GM23338 (cell line): ENCODE results near the gene MUC5B. TPM values are rescaled to one million over a fixed set of nuclear protein-coding genes. Genes with fewer than 3 reads are reported as not detected.

Experiments
- ATAC-seq: fragments of 200-7000 bp; cut with Tn5 transposase; 3 replicates; pipeline ENCODE4 v1.9.1; 2020
- DNase-seq: peaks from one replicate; pipeline ENCODE4 v3.0.0-alpha.2; 2015; ENCODE audit warnings: low spot score
- H2AFZ ChIP-seq: fragments of 200-600 bp; sonication (generic); 2 replicates; pipeline ENCODE4 v1.8.0; 2016; ENCODE audit warnings: antibody characterized with exemption, mild to moderate bottlenecking, moderate library complexity
- H3F3A ChIP-seq: fragments of 200-600 bp; sonication (generic); replicated peaks from 2 replicates; pipeline ENCODE4 v1.8.0; 2017; ENCODE audit warnings: antibody characterized with exemption, mixed run types, low read depth
- H3K27ac ChIP-seq: fragments of 200-600 bp; sonication (generic); 2 replicates; pipeline ENCODE4 v1.6.1; 2016; ENCODE audit warnings: low read depth
- H3K27me3 ChIP-seq: fragments of 200-600 bp; sonication (generic); 2 replicates; pipeline ENCODE4 v1.8.0; 2016; ENCODE audit warnings: mild to moderate bottlenecking, mixed run types, moderate library complexity; ENCODE audit not compliant: insufficient read depth
- H3K36me3 ChIP-seq: fragments of 200-600 bp; sonication (generic); 2 replicates; pipeline ENCODE4 v1.8.0; 2016; ENCODE audit warnings: mild to moderate bottlenecking; ENCODE audit not compliant: insufficient read depth
- H3K4me1 ChIP-seq: fragments of 200-600 bp; sonication (generic); 2 replicates; pipeline ENCODE4 v1.8.0; 2016; ENCODE audit warnings: mild to moderate bottlenecking, moderate library complexity; ENCODE audit not compliant: insufficient read depth
- H3K4me2 ChIP-seq: fragments of 200-600 bp; sonication (generic); 2 replicates; pipeline ENCODE4 v1.7.1; 2017; ENCODE audit warnings: mixed run types
- H3K4me3 ChIP-seq: fragments of 200-600 bp; sonication (generic); 2 replicates; pipeline ENCODE4 v1.6.1; 2016; ENCODE audit warnings: mixed run types
- H3K79me2 ChIP-seq: fragments of 200-600 bp; sonication (generic); replicated peaks from 2 replicates; pipeline ENCODE4 v1.8.0; 2017; ENCODE audit warnings: mild to moderate bottlenecking; ENCODE audit not compliant: insufficient read depth
- H3K9me2 ChIP-seq: fragments of 200-600 bp; sonication (generic); 2 replicates; pipeline ENCODE4 v1.8.0; 2017; ENCODE audit not compliant: insufficient read depth
- H4K20me1 ChIP-seq: fragments of 200-600 bp; sonication (generic); replicated peaks from 2 replicates; pipeline ENCODE4 v1.8.0; 2017; ENCODE audit warnings: mild to moderate bottlenecking; ENCODE audit not compliant: insufficient read depth
- H3K27ac Mint-ChIP-seq: 2 replicates; pipeline ENCODE4 v1.8.0; 2020; ENCODE audit warnings: inconsistent platforms, mild to moderate bottlenecking, moderate library complexity, mixed read lengths
- H3K27me3 Mint-ChIP-seq: 3 replicates; pipeline ENCODE4 v1.8.0; 2022; ENCODE audit warnings: low read depth, mild to moderate bottlenecking, moderate library complexity, mixed read lengths, inconsistent platforms; ENCODE audit not compliant: insufficient read depth, poor library complexity
- H3K36me3 Mint-ChIP-seq: 3 replicates; pipeline ENCODE4 v1.8.0; 2021; ENCODE audit warnings: low read depth, mild to moderate bottlenecking, inconsistent platforms, moderate library complexity, mixed read lengths
- H3K4me1 Mint-ChIP-seq: 3 replicates; pipeline ENCODE4 v1.8.0; 2020; ENCODE audit warnings: mild to moderate bottlenecking, inconsistent platforms, mixed read lengths
- H3K4me3 Mint-ChIP-seq: 3 replicates; pipeline ENCODE4 v1.8.0; 2021; ENCODE audit warnings: moderate library complexity, mild to moderate bottlenecking, inconsistent platforms, mixed read lengths
- H3K9me3 Mint-ChIP-seq: 3 replicates; pipeline ENCODE4 v1.8.0; 2020; ENCODE audit warnings: moderate library complexity, mild to moderate bottlenecking, inconsistent platforms, mixed read lengths
- CREB1 ChIP-seq: fragments of 250-450 bp; sonication (Bioruptor Pico); IDR thresholded peaks from 2 replicates; pipeline ENCODE4 v1.5.0; 2020; ENCODE audit warnings: low read depth, mild to moderate bottlenecking, moderate library complexity
- CTCF ChIP-seq, 2 experiments: fragments of 200-600 bp in 1 of 2; sonication (generic) in 1 of 2; conservative IDR thresholded peaks; 2 replicates each; pipeline versions ENCODE4 v1.5.1 to v1.6.1; 2016 to 2017; ENCODE audit warnings: antibody characterized with exemption in 2 of 2, low read depth in 2 of 2, mild to moderate bottlenecking in 2 of 2, moderate library complexity in 1 of 2
- ETS1 ChIP-seq: IDR thresholded peaks from 2 replicates; pipeline ENCODE4 v1.6.1; 2016; ENCODE audit warnings: antibody characterized with exemption
- EZH2 ChIP-seq: fragments of 200-600 bp; sonication (generic); IDR thresholded peaks from one replicate; pipeline ENCODE4 v1.8.0; 2017; ENCODE audit warnings: antibody characterized with exemption, mild to moderate bottlenecking, low read depth; ENCODE audit not compliant: unreplicated experiment
- EZH2phosphoT487 ChIP-seq: fragments of 200-600 bp; sonication (generic); IDR thresholded peaks from one replicate; pipeline ENCODE4 v1.8.1; 2018; ENCODE audit warnings: antibody characterized with exemption; ENCODE audit not compliant: unreplicated experiment
- JUNB ChIP-seq: IDR thresholded peaks from one replicate; pipeline ENCODE4 v1.6.1; 2016; ENCODE audit warnings: antibody characterized with exemption; ENCODE audit not compliant: unreplicated experiment
- NANOG ChIP-seq: IDR thresholded peaks from 2 replicates; pipeline ENCODE4 v1.6.1; 2016; ENCODE audit warnings: antibody characterized with exemption, borderline replicate concordance
- POLR2AphosphoS5 ChIP-seq: IDR thresholded peaks from 2 replicates; pipeline ENCODE4 v1.6.1; 2016; ENCODE audit warnings: antibody characterized with exemption, low read depth
- REST ChIP-seq: IDR thresholded peaks from one replicate; pipeline ENCODE4 v1.6.1; 2018; ENCODE audit warnings: antibody characterized with exemption; ENCODE audit not compliant: unreplicated experiment
- STAT1 ChIP-seq: IDR thresholded peaks from one replicate; pipeline ENCODE4 v1.6.1; 2016; ENCODE audit warnings: antibody characterized with exemption; ENCODE audit not compliant: unreplicated experiment
- ZNF114 ChIP-seq: fragments of 250-450 bp; sonication (Bioruptor Pico); IDR thresholded peaks from 2 replicates; pipeline ENCODE4 v1.5.0; 2020; ENCODE audit warnings: mild to moderate bottlenecking, moderate library complexity
- ZNF331 ChIP-seq: fragments of 250-450 bp; sonication (Bioruptor Pico); IDR thresholded peaks from 2 replicates; pipeline ENCODE4 v1.5.0; 2020; ENCODE audit warnings: low read depth, mild to moderate bottlenecking, moderate library complexity
- ZNF462 ChIP-seq: fragments of 250-450 bp; sonication (Bioruptor Pico); IDR thresholded peaks from 2 replicates; pipeline ENCODE4 v1.5.0; 2020; ENCODE audit warnings: mild to moderate bottlenecking, moderate library complexity
- polyA plus RNA-seq: library from polyadenylated mRNA; unstranded; fragments of >200 nt; fragmentation: Nextera tagmentation; extraction: Ambion mirVana; gene quantifications from 2 replicates; pipeline ENCODE4 v1.2.1, GENCODE V29; 2016
- total RNA-seq: library from RNA; depleted of rRNA; stranded (reverse); fragments of >200 nt; shearing (Covaris generic); gene quantifications from 2 replicates; pipeline ENCODE4 v1.2.3, GENCODE V29; 2014

MUC5B gene
- total and polyA plus RNA-seq, 2 experiments from 2014 or later = 0.18 to 0.90 TPM

GRCh38 chr11:1305501-1306056 is 82.7 kb downstream of the MUC5B start:
- Histone ChIP-seq H4K20me1 (peaks cover 5% of the 10 kb centered on the region; the same call in 1 of the 2 replicates), H3F3A (no peaks in the 10 kb centered on the region), H3K27me3 (no peaks in the 10 kb centered on the region), H3K4me2 (no peak overlapping the region), H3K4me1 (peaks cover 7% of the 10 kb centered on the region; the same call in 1 of the 2 replicates), H3K79me2 (peaks cover 65% of the 10 kb centered on the region), H3K4me3 (no peak overlapping the region), H3K27ac (no peak overlapping the region), H2AFZ (no peak overlapping the region), H3K36me3 (no peaks in the 10 kb centered on the region), H3K9me2 (no peaks in the 10 kb centered on the region)
- ATAC-seq (no peak), DNase-seq (no peak)
- H3K4me1 Mint-ChIP-seq = peaks cover 20% of the 10 kb centered on the region
- no peak overlapping the region for H3K4me3 Mint-ChIP-seq
- peaks cover 3% of the 10 kb centered on the region; the same call in 2 of the 3 replicates for H3K36me3 Mint-ChIP-seq
- peaks cover 10% of the 10 kb centered on the region for H3K27me3 Mint-ChIP-seq
- TF ChIP-seq CREB1 = no peak
- TF ChIP-seq EZH2 = no peak
- no peak for TF ChIP-seq ZNF331 (CRISPR knock-in tag)
- TF ChIP-seq JUNB = no peak
- TF ChIP-seq NANOG = no peak
- no peak for TF ChIP-seq POLR2AphosphoS5
- TF ChIP-seq STAT1 = no peak
- TF ChIP-seq ZNF114 (CRISPR knock-in tag) = no peak
- no peak for TF ChIP-seq ZNF462 (CRISPR knock-in tag)
- TF ChIP-seq EZH2phosphoT487 = no peak
- TF ChIP-seq REST = no peak
- TF ChIP-seq CTCF (conservative IDR thresholded peaks at IDR 0.05; ENCODE audit: low read depth in 2 of 2) = no peak
- no peak for TF ChIP-seq ETS1
- H3K27ac Mint-ChIP-seq = no peak overlapping the region
- H3K9me3 Mint-ChIP-seq = no peaks in the 10 kb centered on the region; the same call in 2 of the 3 replicates
